WTC11 (cell line): Measurements from ENCODE around the gene GZMM. TPM values are rescaled to one million over a fixed set of nuclear protein-coding genes. Genes with fewer than 3 reads are reported as not detected.

ENCODE experiments used
- ATAC-seq: fragments of 200-7000 bp; cut with Tn5 transposase; 2 replicates; pipeline ENCODE4 v1.10.0; 2021; ENCODE audit warnings: mild to moderate bottlenecking, moderate library complexity
- CTCF ChIA-PET: fragments of 300-600 bp; sonication (Branson Sonifier 250); formaldehyde crosslinking; loops from one replicate; lab custom pipeline; 2021; ENCODE audit warnings: antibody characterized with exemption; lab: Charles Lee
- POLR2A ChIA-PET: fragments of 350-600 bp; sonication (Branson Sonifier 250); formaldehyde crosslinking; loops from one replicate; lab custom pipeline; 2021; ENCODE audit warnings: antibody characterized with exemption; lab: Charles Lee
- DNase-seq: peaks from one replicate; pipeline ENCODE4 v3.0.0; 2021; ENCODE audit warnings: low spot score
- H3K27ac Mint-ChIP-seq: 2 replicates; pipeline ENCODE4 v1.8.0; 2021; ENCODE audit warnings: mixed read lengths
- H3K27me3 Mint-ChIP-seq: 2 replicates; pipeline ENCODE4 v1.8.0; 2021; ENCODE audit warnings: low read depth, mild to moderate bottlenecking, moderate library complexity, mixed read lengths
- H3K36me3 Mint-ChIP-seq: 2 replicates; pipeline ENCODE4 v1.8.0; 2021; ENCODE audit warnings: mixed read lengths
- H3K4me1 Mint-ChIP-seq: 2 replicates; pipeline ENCODE4 v1.8.0; 2022; ENCODE audit warnings: mixed read lengths
- H3K4me3 Mint-ChIP-seq: 2 replicates; pipeline ENCODE4 v1.8.0; 2021; ENCODE audit warnings: mild to moderate bottlenecking, moderate library complexity, mixed read lengths
- H3K9me3 Mint-ChIP-seq: 2 replicates; pipeline ENCODE4 v1.8.0; 2021; ENCODE audit warnings: mixed read lengths
- ATF2 ChIP-seq: sonication (generic); formaldehyde crosslinking; IDR thresholded peaks from 2 replicates; pipeline ENCODE4 v1.8.1; 2022; ENCODE audit warnings: low read depth, missing genetic modification reagents, borderline replicate concordance
- E2F4 ChIP-seq: sonication (generic); formaldehyde crosslinking; IDR thresholded peaks from 2 replicates; pipeline ENCODE4 v1.8.1; 2022; ENCODE audit warnings: low read depth, mild to moderate bottlenecking, moderate library complexity, missing genetic modification reagents, borderline replicate concordance
- EMX1 ChIP-seq: fragments of 250-450 bp; sonication (Bioruptor Pico); IDR thresholded peaks from 2 replicates; pipeline ENCODE4 v1.8.0; 2021; ENCODE audit warnings: mild to moderate bottlenecking
- ETV6 ChIP-seq: sonication (generic); formaldehyde crosslinking; IDR thresholded peaks from 2 replicates; pipeline ENCODE4 v1.8.1; 2022; ENCODE audit warnings: mild to moderate bottlenecking, missing genetic modification reagents
- FOXP1 ChIP-seq: sonication (generic); formaldehyde crosslinking; IDR thresholded peaks from 2 replicates; pipeline ENCODE4 v1.8.0; 2022; ENCODE audit warnings: missing genetic modification reagents, mild to moderate bottlenecking, moderate library complexity, borderline replicate concordance
- JUN ChIP-seq: sonication (generic); formaldehyde crosslinking; IDR thresholded peaks from 2 replicates; pipeline ENCODE4 v1.8.0; 2023; ENCODE audit warnings: mild to moderate bottlenecking, missing genetic modification reagents
- KAT7 ChIP-seq: sonication (generic); formaldehyde crosslinking; IDR thresholded peaks from 2 replicates; pipeline ENCODE4 v1.8.1; 2023; ENCODE audit warnings: missing genetic modification reagents, mild to moderate bottlenecking, borderline replicate concordance
- MLX ChIP-seq: sonication (generic); formaldehyde crosslinking; IDR thresholded peaks from 2 replicates; pipeline ENCODE4 v1.8.1; 2023; ENCODE audit warnings: mild to moderate bottlenecking, missing genetic modification reagents, moderate library complexity
- OVOL2 ChIP-seq: fragments of 250-450 bp; sonication (Bioruptor Pico); IDR thresholded peaks from 2 replicates; pipeline ENCODE4 v1.9.0; 2021; ENCODE audit warnings: mild to moderate bottlenecking, borderline replicate concordance
- RELA ChIP-seq: sonication (generic); formaldehyde crosslinking; IDR thresholded peaks from 2 replicates; pipeline ENCODE4 v1.8.1; 2022; ENCODE audit warnings: missing genetic modification reagents, mild to moderate bottlenecking, borderline replicate concordance
- RORB ChIP-seq: fragments of 250-450 bp; sonication (Bioruptor Pico); IDR thresholded peaks from 2 replicates; pipeline ENCODE4 v1.9.0; 2021; ENCODE audit warnings: mild to moderate bottlenecking
- SMAD3 ChIP-seq: sonication (generic); formaldehyde crosslinking; IDR thresholded peaks from 2 replicates; pipeline ENCODE4 v1.8.0; 2022; ENCODE audit warnings: missing genetic modification reagents, mild to moderate bottlenecking, borderline replicate concordance
- TEAD1 ChIP-seq: sonication (generic); formaldehyde crosslinking; IDR thresholded peaks from 2 replicates; pipeline ENCODE4 v1.8.0; 2022; ENCODE audit warnings: mild to moderate bottlenecking, missing genetic modification reagents
- TP53 ChIP-seq: sonication (generic); formaldehyde crosslinking; IDR thresholded peaks from 2 replicates; pipeline ENCODE4 v1.8.1; 2023; ENCODE audit warnings: mild to moderate bottlenecking, missing genetic modification reagents
- ZBTB21 ChIP-seq: sonication (generic); formaldehyde crosslinking; IDR thresholded peaks from 2 replicates; pipeline ENCODE4 v1.8.1; 2023; ENCODE audit warnings: mild to moderate bottlenecking, missing genetic modification reagents, borderline replicate concordance
- ZBTB43 ChIP-seq: sonication (generic); formaldehyde crosslinking; IDR thresholded peaks from 2 replicates; pipeline ENCODE4 v1.8.1; 2023; ENCODE audit warnings: mild to moderate bottlenecking, missing genetic modification reagents
- ZNF121 ChIP-seq: sonication (generic); formaldehyde crosslinking; IDR thresholded peaks from 2 replicates; pipeline ENCODE4 v1.8.0; 2023; ENCODE audit warnings: missing genetic modification reagents
- ZNF671 ChIP-seq: fragments of 250-450 bp; sonication (Bioruptor Pico); IDR thresholded peaks from 2 replicates; pipeline ENCODE4 v1.8.0; 2021; ENCODE audit warnings: mild to moderate bottlenecking
- total RNA-seq: library from RNA; stranded (reverse); gene quantifications from 3 replicates; pipeline ENCODE4 v1.2.3, GENCODE V29; 2021
- TF ChIP-seq, protein P1 (sequence below): sonication (generic); formaldehyde crosslinking; IDR thresholded peaks from 2 replicates; pipeline ENCODE4 v1.8.1; 2023; ENCODE audit warnings: mild to moderate bottlenecking, moderate library complexity, missing genetic modification reagents
- TF ChIP-seq, protein P2 (sequence below): sonication (generic); formaldehyde crosslinking; conservative IDR thresholded peaks from 2 replicates; pipeline ENCODE4 v1.8.1; 2023; ENCODE audit warnings: mild to moderate bottlenecking, low read depth, missing genetic modification reagents, moderate library complexity
- TF ChIP-seq, protein P3 (sequence below): fragments of 250-450 bp; sonication (Bioruptor Pico); conservative IDR thresholded peaks from 2 replicates; pipeline ENCODE4 v1.9.0; 2021; ENCODE audit warnings: mild to moderate bottlenecking

GZMM gene
- total RNA-seq, 1 experiment from 2014 or later = 0.68 TPM

- peaks cover 18% of the 10 kb centered on the region for H3K27me3 Mint-ChIP-seq
- POLR2A ChIA-PET = interaction anchor here (1.0 to 1.9 kb wide), 3 partner anchors 8 to 62 kb away, joined by 3 to 6 read pairs (median 4); no protein-coding TSS in a partner anchor
- no peaks in the 10 kb centered on the region for H3K9me3 Mint-ChIP-seq
- DNase-seq = no peak
- TF ChIP-seq OVOL2 (no peak), E2F4 (CRISPR knock-in tag) (peak; percentile 65; the same call in 1 of the 2 replicates), KAT7 (CRISPR knock-in tag) (peak; percentile 93; the same call in 1 of the 2 replicates), SMAD3 (CRISPR knock-in tag) (0 out of 2 replicates have a peak, but pooled peaks have one; percentile 23), ATF2 (CRISPR knock-in tag) (0 out of 2 replicates have a peak, but pooled peaks have one; percentile 45), MLX (CRISPR knock-in tag) (0 out of 2 replicates have a peak, but pooled peaks have one; percentile 43), RELA (no peak), FOXP1 (CRISPR knock-in tag) (0 out of 2 replicates have a peak, but pooled peaks have one; percentile 9), ZBTB43 (CRISPR knock-in tag) (0 out of 2 replicates have a peak, but pooled peaks have one; percentile 32), EMX1 (CRISPR knock-in tag) (no peak), TP53 (CRISPR knock-in tag) (0 out of 2 replicates have a peak, but pooled peaks have one; percentile 7)
- TF ChIP-seq, protein P1, sequence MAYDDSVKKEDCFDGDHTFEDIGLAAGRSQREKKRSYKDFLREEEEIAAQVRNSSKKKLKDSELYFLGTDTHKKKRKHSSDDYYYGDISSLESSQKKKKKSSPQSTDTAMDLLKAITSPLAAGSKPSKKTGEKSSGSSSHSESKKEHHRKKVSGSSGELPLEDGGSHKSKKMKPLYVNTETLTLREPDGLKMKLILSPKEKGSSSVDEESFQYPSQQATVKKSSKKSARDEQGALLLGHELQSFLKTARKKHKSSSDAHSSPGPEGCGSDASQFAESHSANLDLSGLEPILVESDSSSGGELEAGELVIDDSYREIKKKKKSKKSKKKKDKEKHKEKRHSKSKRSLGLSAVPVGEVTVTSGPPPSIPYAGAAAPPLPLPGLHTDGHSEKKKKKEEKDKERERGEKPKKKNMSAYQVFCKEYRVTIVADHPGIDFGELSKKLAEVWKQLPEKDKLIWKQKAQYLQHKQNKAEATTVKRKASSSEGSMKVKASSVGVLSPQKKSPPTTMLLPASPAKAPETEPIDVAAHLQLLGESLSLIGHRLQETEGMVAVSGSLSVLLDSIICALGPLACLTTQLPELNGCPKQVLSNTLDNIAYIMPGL (CRISPR knock-in tag) = peak; percentile 1; the same call in 1 of the 2 replicates
- TF ChIP-seq, all 79 proteins: peak for 9
- CTCF ChIA-PET = interaction anchor here (1.7 kb wide), 1 partner anchor 62 kb away, joined by 4 read pairs; no protein-coding TSS in a partner anchor
- H3K36me3 Mint-ChIP-seq = peaks cover 5% of the 10 kb centered on the region
- H3K27ac Mint-ChIP-seq = peak overlapping the region; percentile 78; the same call in 1 of the 2 replicates
- peaks cover 33% of the 10 kb centered on the region for H3K4me1 Mint-ChIP-seq
- H3K4me3 Mint-ChIP-seq = peak overlapping the region; percentile 94
- no peak for ATAC-seq
These were observed 29.1 kb downstream of the GZMM start for GRCh38 chr19:572743-573518.

- POLR2A ChIA-PET = no interaction called here
- DNase-seq (no peak), ATAC-seq (no peak)
- H3K9me3 Mint-ChIP-seq = no peaks in the 10 kb centered on the region
- H3K27ac Mint-ChIP-seq = peak overlapping the region; percentile 78
- CTCF ChIA-PET = no interaction called here
- peaks cover 33% of the 10 kb centered on the region for H3K4me1 Mint-ChIP-seq
- H3K36me3 Mint-ChIP-seq = peaks cover 5% of the 10 kb centered on the region
- peaks cover 18% of the 10 kb centered on the region for H3K27me3 Mint-ChIP-seq
- H3K4me3 Mint-ChIP-seq = peak overlapping the region; percentile 88
- TF ChIP-seq JUN (CRISPR knock-in tag) = no peak
- TF ChIP-seq TEAD1 (CRISPR knock-in tag) = no peak
- no peak for TF ChIP-seq FOXP1 (CRISPR knock-in tag)
- no peak for TF ChIP-seq ZNF121 (CRISPR knock-in tag)
- TF ChIP-seq RORB = no peak
- TF ChIP-seq, protein P2, sequence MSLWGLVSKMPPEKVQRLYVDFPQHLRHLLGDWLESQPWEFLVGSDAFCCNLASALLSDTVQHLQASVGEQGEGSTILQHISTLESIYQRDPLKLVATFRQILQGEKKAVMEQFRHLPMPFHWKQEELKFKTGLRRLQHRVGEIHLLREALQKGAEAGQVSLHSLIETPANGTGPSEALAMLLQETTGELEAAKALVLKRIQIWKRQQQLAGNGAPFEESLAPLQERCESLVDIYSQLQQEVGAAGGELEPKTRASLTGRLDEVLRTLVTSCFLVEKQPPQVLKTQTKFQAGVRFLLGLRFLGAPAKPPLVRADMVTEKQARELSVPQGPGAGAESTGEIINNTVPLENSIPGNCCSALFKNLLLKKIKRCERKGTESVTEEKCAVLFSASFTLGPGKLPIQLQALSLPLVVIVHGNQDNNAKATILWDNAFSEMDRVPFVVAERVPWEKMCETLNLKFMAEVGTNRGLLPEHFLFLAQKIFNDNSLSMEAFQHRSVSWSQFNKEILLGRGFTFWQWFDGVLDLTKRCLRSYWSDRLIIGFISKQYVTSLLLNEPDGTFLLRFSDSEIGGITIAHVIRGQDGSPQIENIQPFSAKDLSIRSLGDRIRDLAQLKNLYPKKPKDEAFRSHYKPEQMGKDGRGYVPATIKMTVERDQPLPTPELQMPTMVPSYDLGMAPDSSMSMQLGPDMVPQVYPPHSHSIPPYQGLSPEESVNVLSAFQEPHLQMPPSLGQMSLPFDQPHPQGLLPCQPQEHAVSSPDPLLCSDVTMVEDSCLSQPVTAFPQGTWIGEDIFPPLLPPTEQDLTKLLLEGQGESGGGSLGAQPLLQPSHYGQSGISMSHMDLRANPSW = no peak
- TF ChIP-seq OVOL2 = no peak
- TF ChIP-seq, protein P3, sequence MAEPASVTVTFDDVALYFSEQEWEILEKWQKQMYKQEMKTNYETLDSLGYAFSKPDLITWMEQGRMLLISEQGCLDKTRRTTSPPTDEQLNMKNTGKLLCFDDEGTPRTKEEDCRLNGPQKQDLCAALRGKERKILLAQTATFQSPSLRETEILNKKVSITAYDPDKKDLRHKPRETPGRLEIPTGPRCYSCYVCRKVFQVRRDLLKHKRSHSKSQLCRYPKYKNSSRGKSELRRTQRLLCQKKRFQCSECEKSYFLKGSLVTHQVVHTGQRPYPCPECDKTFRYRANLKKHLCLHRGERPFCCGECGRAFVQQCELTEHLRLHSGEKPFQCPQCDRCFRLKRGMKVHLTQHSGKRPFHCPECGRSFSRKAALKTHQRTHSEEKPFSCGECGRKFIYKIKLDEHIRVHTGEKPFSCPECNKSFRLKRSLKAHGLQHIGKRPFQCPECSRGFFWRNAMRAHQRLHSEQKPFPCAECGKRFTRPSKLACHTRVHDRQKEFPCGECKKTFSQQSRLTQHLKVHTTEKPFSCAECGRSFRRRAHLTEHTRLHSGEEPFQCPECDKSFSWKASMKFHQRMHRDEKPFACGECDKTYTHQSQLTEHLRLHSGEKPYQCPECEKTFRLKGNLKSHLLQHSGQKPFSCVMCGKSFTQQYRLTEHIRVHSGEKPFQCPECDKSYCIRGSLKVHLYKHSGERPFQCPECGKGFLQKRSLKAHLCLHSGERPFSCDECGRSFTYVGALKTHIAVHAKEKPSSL (CRISPR knock-in tag) = no peak
- TF ChIP-seq ZNF671 (CRISPR knock-in tag) = no peak
- no peak for TF ChIP-seq ZBTB21 (CRISPR knock-in tag)
- TF ChIP-seq ETV6 (CRISPR knock-in tag) = no peak
These were observed 29.6 kb downstream of the GZMM start for GRCh38 chr19:573519-573825.
